Kidney epithelial cell (primary cell): ENCODE measurements around the gene CFD. TPM values are rescaled to one million over a fixed set of nuclear protein-coding genes. Genes with fewer than 3 reads are reported as not detected.
"Not testable (repeated sequence)": the region's sequence is repeated elsewhere in the genome, so short reads cannot be mapped to it uniquely, and the experiment has no call there.

Experiments
- DNase-seq: peaks from one replicate; pipeline ENCODE4 v3.0.0-alpha.2; 2010; ENCODE audit warnings: low read depth
- H3K27me3 ChIP-seq: 2 replicates; pipeline ENCODE4 v1.6.0; 2011; ENCODE audit warnings: low read length; ENCODE audit not compliant: control insufficient read depth, insufficient read depth
- H3K36me3 ChIP-seq: 2 replicates; pipeline ENCODE4 v1.5.1; 2011; ENCODE audit warnings: low read length; ENCODE audit not compliant: control insufficient read depth, insufficient read depth
- H3K4me3 ChIP-seq: 2 replicates; pipeline ENCODE4 v1.5.1; 2011; ENCODE audit warnings: low read depth, mild to moderate bottlenecking, control low read depth, low read length
- total RNA-seq: library from RNA; depleted of rRNA; stranded (reverse); fragments of >200 nt; gene quantifications from 2 replicates; pipeline ENCODE4 v1.2.3, GENCODE V29; 2015
- TF ChIP-seq, protein P1 (sequence below): IDR thresholded peaks from 2 replicates; pipeline ENCODE4 v1.5.1; 2011; ENCODE audit warnings: mild to moderate bottlenecking, moderate library complexity, low read length, control low read depth, inconsistent platforms; ENCODE audit not compliant: insufficient read depth, poor library complexity, severe bottlenecking

CFD gene
- total RNA-seq, 1 donor from 2014 or later = 1.3 TPM

DNA sequence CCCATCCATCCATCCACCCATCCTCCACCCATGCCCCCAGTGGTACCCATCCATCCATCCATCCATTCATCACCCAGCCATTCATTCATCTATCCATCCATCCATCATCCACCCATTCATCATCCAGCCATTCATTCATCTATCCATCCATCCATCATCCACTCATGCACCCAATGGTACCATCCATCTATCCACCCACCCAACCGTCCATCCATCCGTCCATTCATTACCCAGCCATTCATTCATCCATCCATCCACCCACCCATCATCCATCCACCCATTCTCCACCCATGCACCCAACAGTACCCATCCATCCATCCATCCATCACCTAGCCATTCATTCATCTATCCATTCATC lies 43.0 kb upstream of the CFD start:
- Histone ChIP-seq H3K27me3 (no peaks in the 10 kb centered on the region), H3K4me3 (no peak overlapping the region), H3K36me3 (no peaks in the 10 kb centered on the region)
- TF ChIP-seq, protein P1, sequence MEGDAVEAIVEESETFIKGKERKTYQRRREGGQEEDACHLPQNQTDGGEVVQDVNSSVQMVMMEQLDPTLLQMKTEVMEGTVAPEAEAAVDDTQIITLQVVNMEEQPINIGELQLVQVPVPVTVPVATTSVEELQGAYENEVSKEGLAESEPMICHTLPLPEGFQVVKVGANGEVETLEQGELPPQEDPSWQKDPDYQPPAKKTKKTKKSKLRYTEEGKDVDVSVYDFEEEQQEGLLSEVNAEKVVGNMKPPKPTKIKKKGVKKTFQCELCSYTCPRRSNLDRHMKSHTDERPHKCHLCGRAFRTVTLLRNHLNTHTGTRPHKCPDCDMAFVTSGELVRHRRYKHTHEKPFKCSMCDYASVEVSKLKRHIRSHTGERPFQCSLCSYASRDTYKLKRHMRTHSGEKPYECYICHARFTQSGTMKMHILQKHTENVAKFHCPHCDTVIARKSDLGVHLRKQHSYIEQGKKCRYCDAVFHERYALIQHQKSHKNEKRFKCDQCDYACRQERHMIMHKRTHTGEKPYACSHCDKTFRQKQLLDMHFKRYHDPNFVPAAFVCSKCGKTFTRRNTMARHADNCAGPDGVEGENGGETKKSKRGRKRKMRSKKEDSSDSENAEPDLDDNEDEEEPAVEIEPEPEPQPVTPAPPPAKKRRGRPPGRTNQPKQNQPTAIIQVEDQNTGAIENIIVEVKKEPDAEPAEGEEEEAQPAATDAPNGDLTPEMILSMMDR = no peak
- no peak for DNase-seq

DNA sequence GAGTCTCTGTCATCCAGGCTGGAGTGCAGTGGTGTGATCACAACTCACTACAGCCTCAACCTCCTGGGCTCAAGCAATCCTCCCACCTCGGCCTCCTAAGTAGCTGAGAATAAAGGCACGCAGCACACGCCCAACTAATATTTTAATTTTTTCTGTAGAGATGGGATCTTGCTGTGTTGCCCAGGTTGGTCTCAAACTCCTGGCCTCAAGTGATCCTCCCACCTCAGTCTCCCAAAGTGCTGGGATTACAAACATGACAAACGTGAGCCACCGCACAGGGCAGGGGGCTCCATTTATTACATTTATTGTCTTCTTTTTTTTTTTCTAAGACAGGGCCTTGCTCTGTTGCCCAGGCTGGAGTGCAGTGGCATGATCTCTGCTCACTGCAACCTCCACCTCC lies 39.3 kb upstream of the CFD start:
- H3K27me3 ChIP-seq = peaks cover 16% of the 10 kb centered on the region
- H3K4me3 ChIP-seq, DNase-seq, H3K36me3 ChIP-seq: not testable (repeated sequence)

DNA sequence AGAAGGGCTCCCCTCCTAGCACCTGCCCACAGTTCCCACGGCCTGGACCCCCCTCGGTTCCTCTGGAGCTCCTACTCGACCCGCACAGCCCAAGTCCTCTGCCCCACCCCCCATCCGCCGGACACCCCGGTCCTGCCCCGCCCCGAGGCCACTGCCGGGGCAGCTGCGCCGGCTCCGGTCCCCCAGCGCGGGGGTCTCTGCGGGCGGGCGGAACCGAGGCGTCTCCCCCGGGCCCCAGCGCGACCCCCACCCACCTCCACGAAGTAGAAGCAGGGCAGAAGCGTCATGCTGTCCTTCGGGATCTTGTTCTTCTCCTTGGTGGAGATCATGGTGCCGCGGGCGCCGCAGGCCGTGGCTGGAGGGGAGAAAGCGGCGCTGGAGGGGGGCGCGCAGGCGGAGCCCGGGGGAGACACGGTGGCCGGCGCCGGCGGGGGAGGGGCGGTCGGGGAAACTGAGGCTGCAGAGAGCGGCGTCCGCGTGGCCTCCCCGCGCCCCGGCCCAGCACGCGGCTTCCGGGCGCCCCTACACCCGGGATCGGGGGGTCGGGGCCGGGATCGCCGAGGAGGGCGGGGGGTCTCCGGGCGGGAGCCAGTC lies 38.1 kb upstream of the CFD start:
- no peaks in the 10 kb centered on the region for H3K36me3 ChIP-seq
- DNase-seq = no peak
- H3K4me3 ChIP-seq = peak overlapping the region; percentile 10
- TF ChIP-seq, protein P1 = no peak
- peaks cover 16% of the 10 kb centered on the region for H3K27me3 ChIP-seq

DNA sequence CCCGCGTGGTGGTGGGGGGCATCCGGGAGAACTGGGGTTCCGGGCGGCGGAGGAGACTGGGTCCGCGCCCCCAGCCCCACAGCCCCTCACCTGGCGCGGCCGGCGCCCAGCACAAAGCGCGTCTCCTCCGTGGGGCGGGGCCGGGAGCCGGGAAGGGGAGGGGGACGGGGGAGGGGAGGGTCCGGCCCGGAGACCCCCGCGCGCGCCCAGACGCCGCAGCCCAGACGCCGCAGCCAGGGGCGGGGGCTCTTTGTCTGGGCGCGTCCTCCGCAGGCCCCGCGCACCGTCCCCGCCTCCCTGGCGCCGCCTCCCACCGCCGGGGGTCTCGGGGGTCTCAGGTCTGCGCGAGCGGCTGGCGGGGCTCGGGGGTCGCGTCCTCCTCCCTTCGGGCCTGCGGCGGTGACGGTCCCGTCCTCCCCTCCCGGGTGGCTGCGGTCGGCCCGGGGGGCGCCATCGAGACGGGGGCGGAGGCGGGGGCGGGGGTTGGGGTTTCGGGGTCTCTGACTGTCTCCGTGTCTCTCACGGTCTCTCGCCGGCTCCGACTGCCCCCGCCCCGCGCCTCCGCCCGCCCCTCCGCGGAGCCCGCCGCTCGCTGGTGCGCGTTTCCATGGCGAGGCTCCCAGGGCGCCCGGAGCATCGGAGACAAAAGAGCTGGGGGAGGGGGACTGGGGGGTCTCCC lies 37.5 kb upstream of the CFD start, which contains the start of gene PLPPR3:
Gene PLPPR3 (minus strand): TSS at position 131 of the 679 bp plus-strand sequence. CDS start 396 bp downstream, outside the sequence.
- TF ChIP-seq, protein P1 = no peak
- peak within 1 kb of the TSS; percentile 10 for H3K4me3 ChIP-seq
- DNase-seq = no peak

DNA sequence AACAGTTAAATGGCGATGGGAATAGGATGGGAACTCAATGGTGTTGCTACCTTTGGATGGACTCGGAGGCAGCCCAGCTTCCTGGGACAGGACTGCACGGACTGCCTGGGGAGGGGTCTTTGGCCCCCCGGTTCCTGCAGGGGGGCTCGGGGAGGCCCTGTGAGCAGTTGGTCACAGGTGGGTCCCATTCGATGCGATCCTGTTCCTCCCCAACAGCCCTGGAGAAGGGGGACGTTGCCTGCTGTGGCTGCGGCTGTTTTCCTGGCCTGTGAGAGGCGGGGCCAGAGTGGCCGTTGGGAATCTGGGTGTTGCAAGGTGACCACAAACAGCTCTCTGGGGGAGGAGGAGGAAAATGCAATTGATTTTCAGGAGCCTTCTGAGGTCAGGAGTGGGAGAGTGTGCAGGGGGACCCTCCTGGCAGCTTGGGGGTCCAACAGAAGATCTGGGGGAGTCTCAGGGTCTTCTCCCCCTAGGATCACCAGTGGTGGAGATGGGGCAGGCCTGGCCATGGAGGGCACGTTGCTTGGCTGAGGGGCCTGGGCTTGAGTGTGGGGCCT lies 35.8 kb upstream of the CFD start:
- Histone ChIP-seq H3K36me3 (no peaks in the 10 kb centered on the region), H3K27me3 (peaks cover 16% of the 10 kb centered on the region), H3K4me3 (no peak overlapping the region)
- DNase-seq = no peak
- TF ChIP-seq, protein P1 = no peak

More for the DNA sequence above, 37.5 kb upstream of the CFD start, which contains the start of gene PLPPR3:
- Histone ChIP-seq H3K27me3 (peaks cover 16% of the 10 kb centered on the region), H3K36me3 (no peaks in the 10 kb centered on the region)

DNA sequence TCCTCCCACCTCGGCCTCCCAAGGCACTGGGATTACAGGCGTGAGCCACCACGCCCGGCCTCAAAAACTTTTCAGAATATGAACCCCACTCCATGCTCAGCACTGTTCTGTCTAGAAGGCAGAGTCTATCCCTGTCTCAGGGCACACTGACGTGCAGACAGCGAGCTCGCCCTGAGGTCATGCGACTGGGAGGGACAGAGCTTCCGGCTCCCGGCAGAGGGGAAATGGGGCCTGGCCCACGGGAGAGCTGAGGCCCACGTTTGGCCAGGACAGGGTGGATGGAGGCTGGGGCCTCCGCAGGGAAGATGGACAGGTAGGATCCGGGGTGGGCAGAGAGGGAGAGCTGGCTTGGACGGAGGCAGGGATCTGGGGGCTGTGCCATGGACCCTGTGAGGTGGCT lies 34.6 kb upstream of the CFD start:
- Histone ChIP-seq H3K36me3 (no peaks in the 10 kb centered on the region), H3K27me3 (peaks cover 23% of the 10 kb centered on the region), H3K4me3 (no peak overlapping the region)
- TF ChIP-seq, protein P1 = no peak
- DNase-seq = no peak
